GM06990 (cell line): Measurements from ENCODE around the gene TLE6.

Source experiments
- DNase-seq: peaks from one replicate; pipeline ENCODE4 v3.0.0-alpha.2; 2011; ENCODE audit not compliant: insufficient read length; ENCODE audit errors: extremely low read depth
- H3K27me3 ChIP-seq: replicated peaks from 2 replicates; pipeline ENCODE4 v1.6.0; 2011; ENCODE audit warnings: low read length; ENCODE audit not compliant: control insufficient read depth, insufficient read depth
- H3K36me3 ChIP-seq: 2 replicates; pipeline ENCODE4 v1.5.1; 2011; ENCODE audit warnings: low read length; ENCODE audit not compliant: control insufficient read depth, insufficient read depth
- H3K4me3 ChIP-seq: replicated peaks from 2 replicates; pipeline ENCODE4 v1.5.1; 2011; ENCODE audit warnings: low read depth, mild to moderate bottlenecking, control low read depth, low read length
- TF ChIP-seq, protein P1 (sequence below): IDR thresholded peaks from 2 replicates; pipeline ENCODE4 v1.5.1; 2011; ENCODE audit warnings: low read length, control low read depth, mild to moderate bottlenecking, inconsistent platforms; ENCODE audit not compliant: insufficient read depth, poor library complexity, severe bottlenecking

The TLE6 gene

DNA sequence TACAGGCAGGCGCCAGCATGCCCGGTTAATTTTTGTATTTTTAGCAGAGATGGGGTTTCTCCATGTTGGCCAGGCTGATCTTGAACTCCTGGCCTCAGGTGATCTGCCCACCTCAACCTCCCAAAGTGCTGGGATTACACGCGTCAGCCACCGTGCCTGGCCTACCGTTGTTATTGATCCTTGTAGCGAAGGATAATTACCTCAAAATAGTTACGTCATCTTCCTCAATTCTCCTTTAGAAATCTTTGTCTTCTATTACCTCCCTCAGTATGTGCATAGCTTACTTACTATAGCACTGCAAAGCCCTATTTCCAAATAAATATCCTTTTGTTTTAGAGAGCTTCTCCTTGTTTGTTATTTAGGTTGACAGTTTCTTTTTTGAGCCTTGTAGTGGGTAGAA, 9.4 kb upstream of the TLE6 start:
- DNase-seq: no peak
- Histone ChIP-seq H3K4me3 (no peak overlapping the region), H3K27me3 (no peaks in the 10 kb centered on the region), H3K36me3 (no peaks in the 10 kb centered on the region)
- TF ChIP-seq, protein P1, sequence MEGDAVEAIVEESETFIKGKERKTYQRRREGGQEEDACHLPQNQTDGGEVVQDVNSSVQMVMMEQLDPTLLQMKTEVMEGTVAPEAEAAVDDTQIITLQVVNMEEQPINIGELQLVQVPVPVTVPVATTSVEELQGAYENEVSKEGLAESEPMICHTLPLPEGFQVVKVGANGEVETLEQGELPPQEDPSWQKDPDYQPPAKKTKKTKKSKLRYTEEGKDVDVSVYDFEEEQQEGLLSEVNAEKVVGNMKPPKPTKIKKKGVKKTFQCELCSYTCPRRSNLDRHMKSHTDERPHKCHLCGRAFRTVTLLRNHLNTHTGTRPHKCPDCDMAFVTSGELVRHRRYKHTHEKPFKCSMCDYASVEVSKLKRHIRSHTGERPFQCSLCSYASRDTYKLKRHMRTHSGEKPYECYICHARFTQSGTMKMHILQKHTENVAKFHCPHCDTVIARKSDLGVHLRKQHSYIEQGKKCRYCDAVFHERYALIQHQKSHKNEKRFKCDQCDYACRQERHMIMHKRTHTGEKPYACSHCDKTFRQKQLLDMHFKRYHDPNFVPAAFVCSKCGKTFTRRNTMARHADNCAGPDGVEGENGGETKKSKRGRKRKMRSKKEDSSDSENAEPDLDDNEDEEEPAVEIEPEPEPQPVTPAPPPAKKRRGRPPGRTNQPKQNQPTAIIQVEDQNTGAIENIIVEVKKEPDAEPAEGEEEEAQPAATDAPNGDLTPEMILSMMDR: no peak

DNA sequence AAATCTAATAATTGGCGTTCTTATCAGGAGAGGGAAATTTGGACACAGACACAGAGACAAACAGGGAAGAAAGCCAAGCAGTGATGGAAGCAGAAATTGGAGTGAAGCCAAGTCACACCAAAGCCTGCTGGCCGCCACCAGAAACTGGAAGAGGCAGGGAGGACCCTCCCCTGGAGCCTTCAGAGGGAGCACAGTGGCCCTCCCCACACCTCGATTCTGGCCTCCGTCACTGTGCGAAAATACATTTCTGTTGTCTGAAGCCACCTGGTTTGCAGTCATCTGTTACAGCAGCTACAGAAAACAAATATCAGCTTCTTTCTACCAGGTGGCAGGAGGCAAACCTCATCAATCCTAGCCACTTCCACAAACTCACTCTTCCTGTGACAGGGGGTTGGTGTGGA, 8.3 kb upstream of the TLE6 start:
- TF ChIP-seq, protein P1: no peak
- no peaks in the 10 kb centered on the region for H3K27me3 ChIP-seq
- no peak overlapping the region for H3K4me3 ChIP-seq
- no peaks in the 10 kb centered on the region for H3K36me3 ChIP-seq
- no peak for DNase-seq

DNA sequence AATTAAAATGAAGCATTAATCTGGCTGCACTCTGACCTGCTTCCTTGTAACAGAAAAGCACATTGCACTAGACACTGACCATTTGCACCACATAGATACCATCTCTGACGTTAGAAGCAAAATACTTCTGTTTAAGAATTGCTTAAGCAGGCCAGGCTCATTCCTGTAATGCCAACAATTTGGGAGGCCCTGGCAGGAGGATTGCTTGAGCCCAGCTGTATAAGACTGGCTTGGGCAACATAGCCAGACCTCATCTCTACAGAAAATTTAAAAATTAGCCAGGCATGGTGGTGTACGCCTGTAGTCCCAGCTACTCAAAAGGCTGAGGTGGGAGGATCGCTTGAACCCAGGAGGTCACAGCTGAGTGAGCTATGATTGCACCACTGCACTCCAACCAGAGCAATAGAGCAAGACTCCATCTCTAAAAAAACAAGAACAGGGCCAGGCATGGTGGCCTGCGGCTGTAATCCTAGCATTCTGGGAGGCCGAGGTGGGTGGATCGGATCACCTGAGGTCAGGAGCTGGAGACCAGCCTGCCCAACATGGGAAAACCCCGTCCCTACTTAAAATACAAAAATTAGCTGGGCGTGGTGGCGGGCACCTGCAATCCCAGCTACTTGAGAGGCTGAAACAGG, 7.0 kb upstream of the TLE6 start:
- Histone ChIP-seq H3K36me3 (no peaks in the 10 kb centered on the region), H3K4me3 (no peak overlapping the region), H3K27me3 (no peaks in the 10 kb centered on the region)
- no peak for DNase-seq
- TF ChIP-seq, protein P1: no peak

DNA sequence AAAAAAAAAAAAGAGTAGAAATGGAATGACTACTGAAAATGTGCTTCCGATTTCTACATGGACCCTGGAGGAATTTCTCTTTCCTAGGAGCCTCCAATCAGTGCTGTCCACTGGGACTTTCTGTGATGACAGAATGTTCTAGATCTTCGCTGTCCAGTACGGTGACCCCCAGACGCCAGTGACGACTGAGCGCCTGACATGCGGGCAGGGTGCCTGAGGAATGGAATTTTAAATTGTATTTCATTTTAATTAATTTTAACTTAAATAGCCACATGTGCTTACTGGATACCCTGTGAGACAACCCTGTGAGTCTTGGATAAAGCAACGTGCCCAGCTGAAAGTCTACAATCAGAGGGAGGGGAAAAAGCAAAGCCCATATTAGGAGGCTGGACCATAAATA, 4.1 kb upstream of the TLE6 start:
- no peak for DNase-seq
- no peaks in the 10 kb centered on the region for H3K36me3 ChIP-seq
- TF ChIP-seq, protein P1: no peak
- H3K27me3 ChIP-seq: no peaks in the 10 kb centered on the region
- no peak overlapping the region for H3K4me3 ChIP-seq

DNA sequence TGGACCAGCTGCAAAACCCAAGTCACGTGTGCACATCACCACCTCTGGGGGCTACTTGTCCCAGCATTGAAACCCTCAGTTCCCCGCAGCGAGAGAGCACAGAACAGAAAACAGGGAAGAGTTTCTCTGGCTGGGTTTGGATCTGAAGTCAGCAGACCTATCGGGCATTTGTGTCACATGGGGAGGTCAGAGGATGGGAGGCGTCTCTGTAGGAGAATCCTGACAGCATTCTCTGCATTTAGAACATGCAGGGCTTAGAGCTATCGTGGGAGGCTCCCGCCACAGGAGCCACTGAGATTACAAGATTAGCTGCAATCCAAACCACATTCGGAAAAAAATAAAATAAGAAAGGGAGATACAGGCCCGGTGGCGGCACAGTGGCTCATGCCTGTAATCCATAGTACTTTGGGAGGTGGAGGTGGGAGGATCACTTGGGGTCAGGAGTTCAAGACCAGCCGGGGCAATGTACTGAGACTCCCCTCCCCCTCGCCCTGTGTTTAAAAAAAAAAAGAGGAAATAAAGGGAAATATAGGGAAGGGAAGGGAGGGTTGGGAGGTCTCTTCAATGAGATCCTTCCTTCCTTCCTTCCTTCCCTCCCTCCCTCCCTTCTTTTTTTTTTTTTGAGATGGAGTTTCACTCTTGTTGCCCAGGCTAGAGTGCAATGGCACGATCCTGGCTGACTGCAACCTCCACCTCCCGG, 2.9 kb upstream of the TLE6 start:
- Histone ChIP-seq H3K36me3 (no peaks in the 10 kb centered on the region), H3K4me3 (no peak overlapping the region), H3K27me3 (no peaks in the 10 kb centered on the region)
- no peak for DNase-seq
- TF ChIP-seq, protein P1: no peak
